ENCODE measurements around the gene C16orf46.

Gene C16orf46

GRCh38 chr16:81073560-81074330 lies 3.3 kb downstream of the C16orf46 start:
- no peak for DNase-seq

- no peak for DNase-seq
Measured at GRCh38 chr16:81071805-81072204, 5.2 kb downstream of the C16orf46 start.

- DNase-seq = no peak
Measured at GRCh38 chr16:81070979-81071378, 6.1 kb downstream of the C16orf46 start.

GRCh38 chr16:81069063-81069462 lies 8.0 kb downstream of the C16orf46 start:
- DNase-seq = no peak

- no peak for DNase-seq
Measured at GRCh38 chr16:81067166-81067565, 9.9 kb downstream of the C16orf46 start.

GRCh38 chr16:81066681-81067080 lies 10.4 kb downstream of the C16orf46 start:
- no peak for DNase-seq

GRCh38 chr16:81061871-81062608 lies 15.0 kb downstream of the C16orf46 start:
- no peak for DNase-seq

- DNase-seq = no peak
Measured at GRCh38 chr16:81061307-81061640, 15.8 kb downstream of the C16orf46 start.

GRCh38 chr16:81060576-81061306 lies 16.3 kb downstream of the C16orf46 start:
- no peak for DNase-seq

GRCh38 chr16:81053761-81054160 lies 23.3 kb downstream of the C16orf46 start:
- no peak for DNase-seq

GRCh38 chr16:81042821-81043220 lies 34.2 kb downstream of the C16orf46 start:
- no peak for DNase-seq

GRCh38 chr16:81041696-81042095 lies 35.3 kb downstream of the C16orf46 start:
- no peak for DNase-seq

GRCh38 chr16:81040842-81041241 lies 36.2 kb downstream of the C16orf46 start:
- no peak for DNase-seq

GRCh38 chr16:81040131-81040530 lies 36.9 kb downstream of the C16orf46 start:
- no peak for DNase-seq

- DNase-seq = no peak
Measured at GRCh38 chr16:81036751-81037350, 40.2 kb downstream of the C16orf46 start.

- DNase-seq = peak; percentile 41
Measured at GRCh38 chr16:81035975-81036750, 40.9 kb downstream of the C16orf46 start.

GRCh38 chr16:81035398-81035974 lies 41.6 kb downstream of the C16orf46 start, which contains the start of gene ATMIN:
TSS of gene ATMIN (plus strand) at chr16:81035842. CDS start at chr16:81035871, 29 bp downstream.
- DNase-seq = peak; percentile 86

GRCh38 chr16:81029930-81030604 lies 47.0 kb downstream of the C16orf46 start:
- DNase-seq = no peak

- no peak for DNase-seq
Measured at GRCh38 chr16:81026429-81026828, 50.6 kb downstream of the C16orf46 start.

- no peak for DNase-seq
Measured at GRCh38 chr16:81018496-81018895, 58.5 kb downstream of the C16orf46 start.

GRCh38 chr16:81014672-81015071 lies 62.4 kb downstream of the C16orf46 start:
- no peak for DNase-seq
